K562 (cell line): ENCODE measurements around the gene MBD1. TPM values are rescaled to one million over a fixed set of nuclear protein-coding genes. Genes with fewer than 3 reads are reported as not detected.
A peak's percentile ranks its signal among the peaks of the same experiment; 100 is the strongest.
"Not testable (repeated sequence)": the region's sequence is repeated elsewhere in the genome, so short reads cannot be mapped to it uniquely, and the experiment has no call there.

Source experiments
- ATAC-seq: fragments of 200-7000 bp; cut with Tn5 transposase; 3 replicates; pipeline ENCODE4 v1.9.1; 2020; ENCODE audit warnings: moderate library complexity
- BruUV-seq: library from RNA; stranded (reverse); fragments of 400-500 nt; replicated peaks from 2 replicates; lab custom pipeline; 2021; lab: Mats Ljungman, UMichigan
- CTCF ChIA-PET: fragments of 300-600 bp; formaldehyde crosslinking; extraction: SDS; loops from one replicate; lab custom pipeline; 2021; ENCODE audit warnings: low intra/inter-chr PET ratio; lab: Yijun Ruan, JAX
- POLR2A ChIA-PET: fragments of 300-600, 350-650 bp; sonication (Branson Sonifier 250); formaldehyde crosslinking; extraction: SDS; loops from one replicate; lab custom pipeline; 2021; ENCODE audit warnings: antibody characterized with exemption, inconsistent platforms; lab: Yijun Ruan, JAX
- DNase-seq, 4 experiments: peaks; one replicate each; pipeline versions ENCODE4 v3.0.0 to v3.0.0-alpha.2; 2011 to 2018; ENCODE audit warnings: low spot score in 3 of 4, mixed read lengths in 3 of 4; ENCODE audit errors: extremely low read depth in 1 of 4
- FAIRE-seq: peaks from 2 replicates; lab custom pipeline; 2011; peaks lifted over from hg19 to GRCh38; lab: Jason Lieb, UNC
- H2AFZ ChIP-seq: 2 replicates; pipeline ENCODE4 v1.6.0; 2011; ENCODE audit warnings: low read depth, low read length, control low read depth, inconsistent platforms
- H3K27ac ChIP-seq: fragments of 200-600 bp; 3 replicates; pipeline ENCODE4 v1.8.0; 2011; ENCODE audit warnings: low read depth, mild to moderate bottlenecking, control low read depth, inconsistent platforms, low read length, moderate library complexity, mixed read lengths; ENCODE audit errors: extremely low read depth
- H3K27me3 ChIP-seq, 2 experiments: fragments of 300-600 bp in 1 of 2; 2 replicates in 1 of 2; 3 replicates in 1 of 2; pipeline versions ENCODE4 v1.6.0 to v1.8.0; 2011; ENCODE audit warnings: inconsistent platforms in 2 of 2, low read length in 2 of 2, mild to moderate bottlenecking in 1 of 2, mixed read lengths in 1 of 2, moderate library complexity in 1 of 2; ENCODE audit not compliant: control insufficient read depth in 2 of 2, insufficient read depth in 2 of 2
- H3K36me3 ChIP-seq: fragments of 300-600 bp; 3 replicates; pipeline ENCODE4 v1.8.0; 2011; ENCODE audit warnings: mild to moderate bottlenecking, low read length, inconsistent platforms; ENCODE audit not compliant: control insufficient read depth, insufficient read depth
- H3K4me1 ChIP-seq, 2 experiments: fragments of 200-600 bp in 1 of 2; replicated peaks in 1 of 2; 2 replicates in 1 of 2; 3 replicates in 1 of 2; pipeline versions ENCODE4 v1.5.1 to v1.8.0; 2011; ENCODE audit warnings: inconsistent platforms in 2 of 2, low read length in 2 of 2, mild to moderate bottlenecking in 1 of 2, mixed read lengths in 1 of 2, moderate library complexity in 1 of 2; ENCODE audit not compliant: control insufficient read depth in 2 of 2, insufficient read depth in 2 of 2
- H3K4me2 ChIP-seq: 2 replicates; pipeline ENCODE4 v1.6.1; 2011; ENCODE audit warnings: low read length, control low read depth, inconsistent platforms, mixed read lengths; ENCODE audit not compliant: insufficient read depth
- H3K4me3 ChIP-seq: fragments of 200-600 bp; sonication (generic), shearing (Covaris generic); 2 replicates; pipeline ENCODE4 v1.5.1; 2016; ENCODE audit warnings: control low read depth, inconsistent platforms
- H3K79me2 ChIP-seq: fragments of 200-600 bp; 3 replicates; pipeline ENCODE4 v1.8.0; 2011; ENCODE audit warnings: low read length, inconsistent platforms; ENCODE audit not compliant: control insufficient read depth, insufficient read depth
- H3K9ac ChIP-seq, 2 experiments: 2 replicates each; pipeline versions ENCODE4 v1.6.0 to v1.6.1; 2011; ENCODE audit warnings: low read depth in 2 of 2, low read length in 2 of 2, control low read depth in 1 of 2, inconsistent platforms in 1 of 2, mild to moderate bottlenecking in 1 of 2, mixed read lengths in 1 of 2; ENCODE audit not compliant: insufficient read depth in 1 of 2
- H3K9me1 ChIP-seq: one replicate; pipeline ENCODE4 v1.6.0; 2011; ENCODE audit warnings: inconsistent platforms, mild to moderate bottlenecking, low read length, moderate library complexity; ENCODE audit not compliant: control insufficient read depth, insufficient read depth
- H3K9me3 ChIP-seq: replicated peaks from 2 replicates; pipeline ENCODE4 v1.5.1; 2011; ENCODE audit warnings: low read depth, low read length, inconsistent platforms; ENCODE audit not compliant: control insufficient read depth, insufficient read depth
- H4K20me1 ChIP-seq: replicated peaks from 2 replicates; pipeline ENCODE4 v1.6.1; 2011; ENCODE audit warnings: low read length, inconsistent platforms, mixed read lengths; ENCODE audit not compliant: control insufficient read depth, insufficient read depth
- ARID1B ChIP-seq: fragments of 450-650 bp; IDR thresholded peaks from 2 replicates; pipeline ENCODE4 v1.6.1; 2016; ENCODE audit warnings: antibody characterized with exemption, mild to moderate bottlenecking, inconsistent platforms
- CHD2 ChIP-seq: IDR thresholded peaks from 2 replicates; pipeline ENCODE4 v1.6.1; 2011; ENCODE audit warnings: low read depth, low read length
- ESRRB ChIP-seq: fragments of 250-450 bp; sonication (Bioruptor Pico); IDR thresholded peaks from 2 replicates; pipeline ENCODE4 v1.5.0; 2020; ENCODE audit warnings: mild to moderate bottlenecking, moderate library complexity, borderline replicate concordance
- FOXP1 ChIP-seq: sonication (generic); formaldehyde crosslinking; IDR thresholded peaks from 2 replicates; pipeline ENCODE4 v1.8.0; 2022; ENCODE audit warnings: mild to moderate bottlenecking, missing genetic modification reagents
- GTF2E2 ChIP-seq: fragments of 200-800 bp; sonication (Bioruptor generic); IDR thresholded peaks from 2 replicates; pipeline ENCODE4 v1.6.1; 2016; ENCODE audit warnings: missing genetic modification characterization, missing compliant biosample characterization
- MAFG ChIP-seq: fragments of 450-650 bp; conservative IDR thresholded peaks from 2 replicates; pipeline ENCODE4 v1.6.1; 2016; ENCODE audit warnings: missing genetic modification characterization, missing compliant biosample characterization
- ZNF41 ChIP-seq: fragments of 250-450 bp; sonication (Bioruptor Pico); conservative IDR thresholded peaks from 2 replicates; pipeline ENCODE4 v1.4.0; 2020; ENCODE audit warnings: mild to moderate bottlenecking
- ZNF668 ChIP-seq: fragments of 250-450 bp; sonication (Bioruptor Pico); IDR thresholded peaks from 2 replicates; pipeline ENCODE4 v1.8.0; 2022; ENCODE audit warnings: mild to moderate bottlenecking, inconsistent platforms
- ZNF696 ChIP-seq: fragments of 250-450 bp; sonication (Bioruptor Pico); conservative IDR thresholded peaks from 2 replicates; pipeline ENCODE4 v1.4.0; 2020; ENCODE audit warnings: mild to moderate bottlenecking, moderate library complexity
- ZNF766 ChIP-seq: fragments of 200-800 bp; sonication (Bioruptor generic); conservative IDR thresholded peaks from 2 replicates; pipeline ENCODE4 v1.6.1; 2016; ENCODE audit warnings: missing genetic modification characterization, missing compliant biosample characterization
- WGBS: fragments of 100-300 bp; shearing (Covaris generic); methylation state at CpG from one replicate; pipeline ENCODE4 v1.1.6; 2016; ENCODE audit warnings: low coverage, mixed read lengths; ENCODE audit not compliant: insufficient coverage; ENCODE audit errors: missing lambda C conversion rate; 5-methylcytosine and 5-hydroxymethylcytosine counted together
- in situ Hi-C: fragments of 300-500 bp; cut with MboI; formaldehyde crosslinking; loops from 4 replicates; pipeline ENCODE4 v1.15.0; 2018; ENCODE audit warnings: inconsistent platforms, mixed read lengths
- intact Hi-C: fragments of 100-400 bp; cut with micrococcal nuclease; formaldehyde crosslinking; loops from 2 replicates; pipeline ENCODE4 v1.14.2; 2022
- polyA plus RNA-seq, 8 experiments: library from polyadenylated mRNA; depleted of rRNA in 4 of 8; stranded (reverse) in 5 of 8; unstranded in 3 of 8; fragments of >200 nt; fragmentation: Nextera tagmentation in 2 of 8; fragmentation: Illumina TruSeq in 1 of 8; extraction: Ambion mirVana in 2 of 8; extraction: Trizol in 1 of 8; gene quantifications; 2 replicates each; pipeline versions ENCODE4 v1.2.1 to v1.2.3, GENCODE V29; 2011 to 2014; ENCODE audit warnings: inconsistent platforms in 1 of 8, missing spikeins in 1 of 8
- total RNA-seq, 7 experiments: library from RNA; depleted of rRNA in 6 of 7; stranded (reverse); fragments of >200 nt in 6 of 7; fragmentation: Illumina TruSeq in 2 of 7; extraction: Trizol in 2 of 7; gene quantifications; 2 replicates each; pipeline versions ENCODE4 v1.2.1 to v1.2.3, GENCODE V29; 2011 to 2021; ENCODE audit warnings: low replicate concordance in 1 of 7

The MBD1 gene
- total and polyA plus RNA-seq, 9 of the 15 experiments (the other 6 are each of a cell fraction or from before 2014, with no cell fraction given): 3.0 to 59.7 (median 31.7) TPM

GRCh38 chr18:50310080-50310479 lies 28.8 kb upstream of the MBD1 start (continued):
- no peak for TF ChIP-seq ESRRB (CRISPR knock-in tag)
- no peak for TF ChIP-seq GTF2E2 (tag)
- peak; percentile 46 for TF ChIP-seq MAFG (tag)
- TF ChIP-seq ARID1B: peak; percentile 11; the same call in 1 of the 2 replicates
- TF ChIP-seq FOXP1 (CRISPR knock-in tag): no peak
- TF ChIP-seq ZNF696: no peak
- TF ChIP-seq CHD2: peak; percentile 69
- peak; percentile 66; the same call in 1 of the 2 replicates for TF ChIP-seq ZNF766 (CRISPR knock-in tag)
- TF ChIP-seq ZNF668 (CRISPR knock-in tag): no peak
- TF ChIP-seq ZNF41 (CRISPR knock-in tag): no peak

DNA sequence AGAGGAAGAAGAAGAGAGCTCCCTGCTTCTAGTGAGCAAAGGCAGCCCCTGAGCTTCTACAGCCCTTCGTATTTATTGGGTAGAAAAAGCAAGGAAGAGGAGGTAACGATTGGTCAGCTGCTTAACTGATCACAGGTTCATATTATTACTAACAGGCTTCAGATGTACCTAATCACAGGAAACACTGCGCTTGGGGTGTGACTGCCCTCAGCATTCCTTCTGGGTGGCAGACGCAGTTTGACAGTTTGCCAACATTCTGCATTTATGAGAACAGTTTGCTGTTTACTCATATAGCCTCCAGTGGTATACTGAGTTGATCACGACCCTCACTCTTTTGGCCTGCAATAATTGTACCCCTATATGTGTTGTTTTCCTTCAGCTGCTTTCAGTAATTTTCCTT lies 27.5 kb upstream of the MBD1 start:
- CTCF ChIA-PET, H3K36me3 ChIP-seq, H4K20me1 ChIP-seq, FAIRE-seq, H3K9ac ChIP-seq, H3K9me1 ChIP-seq, H3K27ac ChIP-seq, POLR2A ChIA-PET, in situ Hi-C loops, ATAC-seq, intact Hi-C loops, H3K4me2 ChIP-seq, H3K9me3 ChIP-seq, H3K27me3 ChIP-seq, H3K79me2 ChIP-seq, BruUV-seq, DNase-seq, H3K4me3 ChIP-seq: not testable (repeated sequence)
- H3K4me1 ChIP-seq: peaks cover 0 to 24% of the 10 kb centered on the region in 2 experiments; a peak in 3 of 5 replicates
- 57% methylated on average over 5 of the region's 5 CpGs for WGBS
- peak overlapping the region; percentile 85; the same call in 1 of the 2 replicates for H2AFZ ChIP-seq
